GM12892 (cell line): ENCODE measurements around the gene UNC80. TPM values are rescaled to one million over a fixed set of nuclear protein-coding genes. Genes with fewer than 3 reads are reported as not detected.
A peak's percentile ranks its signal among the peaks of the same experiment; 100 is the strongest.

ENCODE experiments used
- DNase-seq: peaks from one replicate; pipeline ENCODE4 v3.0.0; 2011; ENCODE audit not compliant: insufficient read length
- FAIRE-seq: peaks from 2 replicates; lab custom pipeline; 2011; peaks lifted over from hg19 to GRCh38; lab: Jason Lieb, UNC
- POLR2A ChIP-seq: IDR thresholded peaks from 2 replicates; pipeline ENCODE4 v1.6.1; 2011; ENCODE audit warnings: low read depth, low read length, control low read depth
- POLR2AphosphoS5 ChIP-seq: IDR thresholded peaks from 2 replicates; pipeline ENCODE4 v1.6.1; 2011; ENCODE audit warnings: low read depth, low read length, control low read depth
- TAF1 ChIP-seq: IDR thresholded peaks from 2 replicates; pipeline ENCODE4 v1.6.1; 2011; ENCODE audit warnings: low read depth, mild to moderate bottlenecking, control low read depth, low read length, borderline replicate concordance
- polyA plus RNA-seq: library from polyadenylated mRNA; unstranded; fragments of >200 nt; gene quantifications from one replicate; pipeline ENCODE4 v1.2.1, GENCODE V29; 2012; ENCODE audit warnings: missing spikeins, inconsistent platforms; ENCODE audit not compliant: missing spikeins

UNC80 gene
- not detected for polyA plus RNA-seq

DNA sequence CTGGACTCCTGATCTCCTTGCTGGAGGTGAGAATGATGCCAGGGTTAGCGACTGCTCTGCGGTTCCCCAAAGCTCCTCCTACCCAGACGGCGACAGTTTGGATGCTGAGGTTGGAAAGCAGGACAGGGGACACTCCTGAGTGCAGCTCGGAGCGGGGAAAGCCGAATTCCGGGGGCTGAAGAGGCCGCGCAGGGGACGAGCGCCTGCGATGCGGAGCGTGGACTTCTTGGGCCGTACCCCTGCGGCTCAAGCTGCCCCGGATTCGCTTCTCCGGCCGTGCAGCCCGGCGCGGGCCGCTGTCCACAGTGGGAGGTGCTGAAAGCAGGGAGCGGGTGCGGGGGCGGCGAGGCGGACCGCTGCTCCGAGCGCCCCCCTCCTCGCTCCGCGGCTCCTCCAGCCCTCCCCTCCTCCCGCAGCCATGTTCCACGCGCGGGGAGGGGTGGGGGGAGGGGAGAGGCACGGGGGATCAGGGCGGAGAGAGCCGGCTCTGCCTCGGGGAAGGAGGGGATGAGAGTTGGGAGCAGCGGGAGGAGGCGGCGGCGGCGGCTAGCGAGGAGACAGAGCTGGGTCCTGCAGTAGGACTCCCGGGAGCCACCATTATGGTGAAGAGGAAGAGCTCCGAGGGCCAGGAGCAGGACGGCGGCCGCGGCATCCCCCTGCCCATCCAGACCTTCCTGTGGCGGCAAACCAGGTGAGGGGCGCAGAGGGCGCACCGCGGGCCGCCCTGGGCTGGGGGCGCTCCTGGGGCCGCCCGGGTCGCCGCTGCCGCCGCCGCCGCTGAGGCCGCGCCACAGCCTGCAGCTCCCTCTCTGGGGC, at the start of gene UNC80:
TSS of gene UNC80 (plus strand) at position 359 of the 816 bp plus-strand sequence. CDS start at position 600, 241 bp downstream.
- FAIRE-seq (no peak), DNase-seq (peak; percentile 27)
- TF ChIP-seq POLR2A: no peak
- no peak for TF ChIP-seq POLR2AphosphoS5
- no peak for TF ChIP-seq TAF1

- TF ChIP-seq TAF1: no peak
- TF ChIP-seq POLR2AphosphoS5: no peak
- no peak for TF ChIP-seq POLR2A
- no peak for FAIRE-seq
- DNase-seq: no peak
Observed at GRCh38 chr2:209726311-209726710, 45.3 kb upstream of the UNC80 start.

DNA sequence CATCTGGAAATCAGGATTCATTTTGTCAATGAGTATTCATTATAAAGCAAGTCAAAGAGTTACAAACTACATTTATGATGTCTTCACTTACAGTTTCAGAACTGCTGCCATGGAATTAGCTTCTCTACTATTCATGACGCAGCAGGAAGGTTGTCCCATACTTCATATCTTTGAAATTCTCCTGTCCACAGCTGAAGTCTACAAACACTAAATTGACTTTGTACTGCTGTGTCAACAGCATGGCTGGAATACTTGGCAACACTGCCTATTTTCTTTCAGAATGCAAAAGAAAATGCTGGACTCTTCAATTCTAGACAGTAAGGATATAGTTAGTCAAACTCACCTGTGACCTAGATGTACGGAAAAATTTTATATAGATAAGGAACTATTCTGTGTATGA, 44.6 kb upstream of the UNC80 start:
- FAIRE-seq (no peak), DNase-seq (no peak)
- TF ChIP-seq POLR2A: no peak
- TF ChIP-seq POLR2AphosphoS5: no peak
- no peak for TF ChIP-seq TAF1

DNA sequence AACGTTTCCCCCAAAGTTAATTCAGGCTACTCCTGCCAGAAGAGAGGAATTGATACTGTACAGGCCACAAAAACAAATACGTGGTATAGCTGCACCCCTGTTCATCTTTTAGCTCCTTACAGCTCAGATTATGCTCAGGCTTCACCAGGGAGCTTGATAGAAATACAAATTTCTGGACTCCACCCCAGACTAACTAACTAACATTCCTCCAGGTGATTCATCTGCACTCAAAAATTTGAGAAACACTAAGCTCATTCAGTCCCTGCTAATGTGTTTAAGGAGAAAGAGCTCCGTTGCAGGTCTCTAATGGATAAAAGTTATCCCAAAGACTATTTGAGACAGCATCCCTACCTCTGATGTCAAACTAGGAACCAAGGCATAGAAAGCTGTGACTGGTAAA, 36.8 kb upstream of the UNC80 start:
- no peak for DNase-seq
- TF ChIP-seq POLR2AphosphoS5 (no peak), POLR2A (no peak), TAF1 (no peak)
- FAIRE-seq: no peak

- no peak for DNase-seq
- no peak for FAIRE-seq
- TF ChIP-seq TAF1: no peak
- TF ChIP-seq POLR2AphosphoS5: no peak
- TF ChIP-seq POLR2A: no peak
Observed at GRCh38 chr2:209741953-209742352, 29.7 kb upstream of the UNC80 start.

DNA sequence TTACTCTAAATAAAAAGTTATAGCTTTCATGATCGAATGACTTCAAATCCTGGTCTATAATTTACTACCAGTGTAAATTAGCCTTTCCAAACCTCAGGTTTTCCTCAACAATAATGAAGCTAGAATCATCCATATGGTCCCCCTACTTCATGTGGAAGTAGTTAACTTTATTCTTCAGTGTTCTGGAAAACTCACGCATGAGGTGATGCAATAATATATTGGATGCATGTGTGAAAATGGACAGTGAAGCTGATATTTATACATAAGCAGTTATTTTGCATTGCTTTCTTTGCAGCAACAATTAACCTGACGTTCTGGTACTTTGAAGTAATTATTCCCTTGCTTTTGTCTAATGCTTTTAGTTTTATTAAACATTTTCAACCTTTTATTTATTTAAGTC, 18.6 kb upstream of the UNC80 start:
- TF ChIP-seq POLR2AphosphoS5: no peak
- TF ChIP-seq POLR2A: no peak
- TF ChIP-seq TAF1: no peak
- DNase-seq: no peak
- no peak for FAIRE-seq

DNA sequence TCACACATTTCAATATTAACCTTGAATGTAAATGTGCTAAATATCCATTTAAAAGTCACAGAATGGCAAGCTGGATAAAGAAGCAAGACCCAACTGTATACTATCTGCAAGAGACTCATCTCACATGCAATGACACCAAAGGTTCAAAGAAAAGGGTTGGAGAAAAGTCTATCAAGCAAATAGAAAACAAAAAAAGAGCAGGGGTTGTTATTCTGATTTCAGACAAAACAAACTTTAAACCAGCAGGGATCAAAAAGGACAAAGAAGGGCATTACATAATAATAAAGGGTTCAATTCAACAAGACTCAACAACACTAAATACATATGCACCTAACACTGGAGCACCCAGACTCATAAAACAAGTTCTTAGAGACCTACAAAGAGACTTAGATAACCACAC, 14.5 kb upstream of the UNC80 start:
- no peak for TF ChIP-seq POLR2A
- no peak for TF ChIP-seq TAF1
- no peak for TF ChIP-seq POLR2AphosphoS5
- DNase-seq (no peak), FAIRE-seq (no peak)

DNA sequence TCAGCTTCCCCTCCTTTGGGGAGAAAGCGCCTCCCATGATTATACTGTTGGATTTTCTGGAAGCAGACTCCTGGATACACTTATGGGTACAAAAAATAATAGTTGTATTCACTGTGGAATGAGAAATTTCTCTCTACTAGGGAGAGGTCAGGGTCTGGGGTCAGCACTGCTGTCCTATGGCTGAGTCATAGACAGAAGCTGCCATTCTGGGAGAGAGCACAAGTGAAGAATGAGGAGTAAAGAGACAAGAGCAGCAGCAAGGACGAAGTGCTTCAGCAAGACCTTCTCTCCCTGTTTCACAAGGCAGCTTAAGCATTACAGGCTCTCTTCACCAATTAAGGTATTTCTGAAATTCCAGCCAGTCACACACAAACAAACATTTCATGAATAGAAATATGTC, 10.1 kb upstream of the UNC80 start:
- no peak for DNase-seq
- no peak for FAIRE-seq
- no peak for TF ChIP-seq TAF1
- TF ChIP-seq POLR2AphosphoS5: no peak
- TF ChIP-seq POLR2A: no peak

GRCh38 chr2:209762563-209762962, 9.1 kb upstream of the UNC80 start:
- TF ChIP-seq POLR2A (no peak), TAF1 (no peak), POLR2AphosphoS5 (no peak)
- DNase-seq: no peak
- no peak for FAIRE-seq

GRCh38 chr2:209763106-209763505, 8.5 kb upstream of the UNC80 start:
- FAIRE-seq (no peak), DNase-seq (no peak)
- TF ChIP-seq TAF1 (no peak), POLR2AphosphoS5 (no peak), POLR2A (no peak)

DNA sequence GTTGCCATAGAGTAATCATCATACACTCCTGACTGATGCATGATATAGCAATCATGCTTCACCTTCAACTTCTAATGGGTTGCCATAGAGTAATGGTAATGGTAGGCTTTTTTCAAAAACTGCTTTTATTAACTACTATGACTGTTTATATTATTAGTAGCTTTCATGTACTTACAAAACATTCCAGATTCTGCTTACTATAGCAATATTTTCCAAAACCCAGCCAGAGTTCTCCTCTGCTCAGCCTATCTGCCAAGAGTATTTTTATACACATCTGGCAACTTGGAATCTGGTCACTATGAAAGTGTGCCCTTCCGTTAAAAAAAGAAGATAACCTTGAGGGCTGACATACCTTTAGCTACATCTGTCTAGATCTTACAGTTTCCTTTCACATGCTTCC, 5.0 kb upstream of the UNC80 start:
- FAIRE-seq (no peak), DNase-seq (no peak)

GRCh38 chr2:209767316-209767715, 4.3 kb upstream of the UNC80 start:
- no peak for FAIRE-seq
- TF ChIP-seq POLR2AphosphoS5: no peak
- TF ChIP-seq POLR2A: no peak
- no peak for TF ChIP-seq TAF1
- no peak for DNase-seq

More for the DNA sequence above, 5.0 kb upstream of the UNC80 start:
- TF ChIP-seq TAF1 (no peak), POLR2AphosphoS5 (no peak), POLR2A (no peak)
